Spleen (tissue), 11 donors: Measurements from ENCODE around the gene ALK. TPM values are rescaled to one million over a fixed set of nuclear protein-coding genes. Genes with fewer than 3 reads are reported as not detected.

Experiments used
- DNase-seq: peaks from one replicate; pipeline ENCODE4 v3.0.0-alpha.2; 2020
- H3K27ac ChIP-seq, 8 donors: fragments of 200-600 bp; sonication (generic) in 7 of 8; 1 replicate in 4 of 8; 2 replicates in 4 of 8; pipeline versions ENCODE4 v1.5.0 to v1.8.0; 2016 to 2021; ENCODE audit warnings: inconsistent platforms in 4 of 8, mild to moderate bottlenecking in 4 of 8, moderate library complexity in 1 of 8
- H3K27me3 ChIP-seq, 7 donors: fragments of 200-600 bp; sonication (generic) in 6 of 7; replicated peaks in 1 of 7; 1 replicate in 4 of 7; 2 replicates in 3 of 7; pipeline versions ENCODE4 v1.5.0 to v1.8.0; 2016 to 2021; ENCODE audit warnings: inconsistent platforms in 3 of 7, mild to moderate bottlenecking in 1 of 7
- H3K36me3 ChIP-seq, 6 donors: fragments of 200-600 bp; sonication (generic) in 5 of 6; 1 replicate in 4 of 6; 2 replicates in 2 of 6; pipeline versions ENCODE4 v1.5.0 to v1.8.0; 2016 to 2021; ENCODE audit warnings: inconsistent platforms in 2 of 6
- H3K4me1 ChIP-seq, 6 donors: fragments of 200-600 bp; sonication (generic) in 5 of 6; 1 replicate in 3 of 6; 2 replicates in 3 of 6; pipeline versions ENCODE4 v1.5.0 to v1.8.0; 2016 to 2021; ENCODE audit warnings: inconsistent platforms in 3 of 6
- H3K4me3 ChIP-seq, 8 donors: fragments of 200-600 bp; sonication (generic) in 7 of 8; 1 replicate in 4 of 8; 2 replicates in 4 of 8; pipeline versions ENCODE4 v1.5.0 to v1.8.0; 2016 to 2021; ENCODE audit warnings: inconsistent platforms in 4 of 8, mild to moderate bottlenecking in 4 of 8, moderate library complexity in 2 of 8
- H3K9me3 ChIP-seq, 8 donors: fragments of 200-600 bp; sonication (generic) in 7 of 8; 1 replicate in 4 of 8; 2 replicates in 4 of 8; pipeline versions ENCODE4 v1.5.0 to v1.8.0; 2016 to 2021; ENCODE audit warnings: inconsistent platforms in 4 of 8
- POLR2A ChIP-seq, 3 donors: fragments of 450-650 bp; IDR thresholded peaks; one replicate each; pipeline ENCODE4 v1.5.1; 2017; ENCODE audit warnings: antibody characterized with exemption in 3 of 3, mild to moderate bottlenecking in 1 of 3
- POLR2AphosphoS5 ChIP-seq, 3 donors: sonication (generic); formaldehyde crosslinking; IDR thresholded peaks; one replicate each; pipeline ENCODE4 v1.5.1; 2017; ENCODE audit warnings: antibody characterized with exemption in 3 of 3
- WGBS, 5 donors: extraction: QIAGEN DNeasy Blood & Tissue Kit in 3 of 5; methylation state at CpG; one replicate each; pipeline versions ENCODE4 v1.1.5 to v1.1.7; 2013 to 2018; 5-methylcytosine and 5-hydroxymethylcytosine counted together
- intact Hi-C: fragments of 100-400 bp; cut with DNase I; formaldehyde crosslinking; loops from one replicate; pipeline ENCODE4 v1.15.0; 2023; ENCODE audit warnings: low total_unique reads
- polyA plus RNA-seq, 3 donors: library from polyadenylated mRNA; stranded (reverse); fragments of 200-250 nt; gene quantifications; one replicate each; pipeline ENCODE4 v1.2.1, GENCODE V29; 2013
- total RNA-seq, 7 donors: library from RNA; depleted of rRNA in 3 of 7; stranded (reverse); fragments of >200 nt in 3 of 7; fragmentation: NEBNext Ultra II Directional in 4 of 7; extraction: Animal tissue kit (Norgen Biotek cat#: 25700) in 4 of 7; gene quantifications; one replicate each; pipeline versions ENCODE4 v1.1.0 to v1.2.1, GENCODE V29; 2016 to 2021
- TF ChIP-seq, protein P1 (sequence below), 11 experiments: fragments of 200-600 bp in 7 of 11; fragments of 450-650 bp in 4 of 11; sonication (generic) in 4 of 11; IDR thresholded peaks in 8 of 11; conservative IDR thresholded peaks in 3 of 11; 1 replicate in 7 of 11; 2 replicates in 4 of 11; pipeline versions ENCODE4 v1.4.0 to v1.8.0; 2016 to 2021; ENCODE audit warnings: antibody characterized with exemption in 11 of 11, inconsistent platforms in 4 of 11, mild to moderate bottlenecking in 1 of 11
- donor health status: healthy with polysubstance abuse.
- donor health status: DM: no; HTN: no; CAD: no; lungs with moderate emphysema.
- donor health status: DM: no; HTN: no; CAD: no.
- donor health status: Bipolar disorder and iron deficiency.
- donor health status: healthy.
- donor health status: DM: no; HTN: no; CAD: no.
- donor health status: DM: yes; HTN: yes; CAD: no.

Gene ALK
- total and polyA plus RNA-seq, 10 donors, result 0.03 to 0.28 (median 0.06) TPM; not detected in 7

- WGBS, 5 donors, result 71 to 92% (median 81%) methylated on average over 2 of the region's 2 CpGs
These were observed 358.5 kb downstream of the ALK start for GRCh38 chr2:29562896-29563295.

DNA sequence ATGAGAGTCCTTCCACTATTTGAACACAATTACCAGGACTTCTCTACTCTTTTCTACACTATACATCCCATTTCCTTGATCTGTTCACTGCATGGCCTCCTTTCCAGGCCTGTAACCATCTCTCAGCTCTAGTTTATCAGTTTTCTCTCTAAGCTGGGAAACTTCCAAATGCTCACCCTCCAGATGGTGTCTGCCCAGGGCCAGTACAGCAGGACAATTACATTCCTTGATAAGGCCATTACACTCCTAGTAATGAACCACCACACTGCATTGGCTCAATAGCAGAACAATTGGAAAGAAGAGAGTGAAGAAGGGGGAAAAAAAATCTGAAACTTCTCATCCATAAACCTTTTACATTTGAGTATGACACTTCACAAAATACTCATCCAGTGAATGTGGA is 359.1 kb downstream of the ALK start:
- Histone ChIP-seq H3K4me1 (no peaks in the 10 kb centered on the region), H3K4me3 (no peak overlapping the region), H3K27me3 (no peaks in the 10 kb centered on the region), H3K36me3 (no peaks in the 10 kb centered on the region), H3K9me3 (no peaks in the 10 kb centered on the region), H3K27ac (no peak overlapping the region)
- no peak for DNase-seq
- intact Hi-C loops, result no loop called here
- no peak for TF ChIP-seq POLR2AphosphoS5 (IDR thresholded peaks at IDR 0.05)
- TF ChIP-seq POLR2A (IDR thresholded peaks at IDR 0.05), result no peak
- TF ChIP-seq, protein P1, sequence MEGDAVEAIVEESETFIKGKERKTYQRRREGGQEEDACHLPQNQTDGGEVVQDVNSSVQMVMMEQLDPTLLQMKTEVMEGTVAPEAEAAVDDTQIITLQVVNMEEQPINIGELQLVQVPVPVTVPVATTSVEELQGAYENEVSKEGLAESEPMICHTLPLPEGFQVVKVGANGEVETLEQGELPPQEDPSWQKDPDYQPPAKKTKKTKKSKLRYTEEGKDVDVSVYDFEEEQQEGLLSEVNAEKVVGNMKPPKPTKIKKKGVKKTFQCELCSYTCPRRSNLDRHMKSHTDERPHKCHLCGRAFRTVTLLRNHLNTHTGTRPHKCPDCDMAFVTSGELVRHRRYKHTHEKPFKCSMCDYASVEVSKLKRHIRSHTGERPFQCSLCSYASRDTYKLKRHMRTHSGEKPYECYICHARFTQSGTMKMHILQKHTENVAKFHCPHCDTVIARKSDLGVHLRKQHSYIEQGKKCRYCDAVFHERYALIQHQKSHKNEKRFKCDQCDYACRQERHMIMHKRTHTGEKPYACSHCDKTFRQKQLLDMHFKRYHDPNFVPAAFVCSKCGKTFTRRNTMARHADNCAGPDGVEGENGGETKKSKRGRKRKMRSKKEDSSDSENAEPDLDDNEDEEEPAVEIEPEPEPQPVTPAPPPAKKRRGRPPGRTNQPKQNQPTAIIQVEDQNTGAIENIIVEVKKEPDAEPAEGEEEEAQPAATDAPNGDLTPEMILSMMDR (IDR thresholded peaks at IDR 0.05 in 8 of 11, conservative IDR thresholded peaks at IDR 0.05 in 3 of 11), result no peak

More at GRCh38 chr2:29562896-29563295, 358.5 kb downstream of the ALK start:
- no peaks in the 10 kb centered on the region for H3K27me3 ChIP-seq
- H3K27ac ChIP-seq, result no peak overlapping the region
- no peaks in the 10 kb centered on the region for H3K9me3 ChIP-seq
- intact Hi-C loops, result no loop called here
- no peak overlapping the region for H3K4me3 ChIP-seq
- TF ChIP-seq POLR2A (IDR thresholded peaks at IDR 0.05) (no peak), POLR2AphosphoS5 (IDR thresholded peaks at IDR 0.05) (no peak)
- TF ChIP-seq, protein P1 (IDR thresholded peaks at IDR 0.05 in 8 of 11, conservative IDR thresholded peaks at IDR 0.05 in 3 of 11), result no peak
- no peaks in the 10 kb centered on the region for H3K36me3 ChIP-seq
- H3K4me1 ChIP-seq, result no peaks in the 10 kb centered on the region
- no peak for DNase-seq

- intact Hi-C loops, result no loop called here
- no peak for DNase-seq
- H3K4me3 ChIP-seq, result no peak overlapping the region
- no peaks in the 10 kb centered on the region for H3K36me3 ChIP-seq
- H3K4me1 ChIP-seq, result no peaks in the 10 kb centered on the region
- WGBS, 5 donors, result 89 to 95% (median 91%) methylated on average over 4 of the region's 4 CpGs
- H3K27ac ChIP-seq, result no peak overlapping the region
- H3K27me3 ChIP-seq, result no peaks in the 10 kb centered on the region
- no peaks in the 10 kb centered on the region for H3K9me3 ChIP-seq
- no peak for TF ChIP-seq POLR2A (IDR thresholded peaks at IDR 0.05)
- no peak for TF ChIP-seq POLR2AphosphoS5 (IDR thresholded peaks at IDR 0.05)
- TF ChIP-seq, protein P1 (IDR thresholded peaks at IDR 0.05 in 8 of 11, conservative IDR thresholded peaks at IDR 0.05 in 3 of 11), result no peak
These were observed 359.8 kb downstream of the ALK start for GRCh38 chr2:29561628-29562027.

DNA sequence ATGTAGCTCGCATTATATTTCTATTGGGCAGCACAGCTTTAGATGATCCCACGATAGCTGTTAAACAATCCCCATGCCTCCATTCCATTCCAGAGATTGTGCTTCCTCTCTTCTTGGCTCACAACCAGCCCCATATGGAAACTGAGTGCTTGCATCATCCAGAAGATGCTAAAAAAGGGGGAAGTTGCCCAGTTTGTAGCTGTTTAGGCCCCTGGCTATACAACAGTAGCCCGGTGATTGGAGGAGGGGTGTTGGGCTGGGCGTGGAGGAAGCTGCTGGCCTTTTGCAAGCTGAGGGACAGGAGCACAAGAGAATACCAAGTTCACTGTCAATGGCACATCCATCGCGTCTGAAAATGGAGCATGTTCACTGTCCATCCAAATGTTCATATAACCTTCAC is 360.2 kb downstream of the ALK start:
- Histone ChIP-seq H3K36me3 (no peaks in the 10 kb centered on the region), H3K9me3 (no peaks in the 10 kb centered on the region), H3K27ac (no peak overlapping the region), H3K27me3 (no peaks in the 10 kb centered on the region), H3K4me3 (no peak overlapping the region), H3K4me1 (no peaks in the 10 kb centered on the region)
- TF ChIP-seq, protein P1 (IDR thresholded peaks at IDR 0.05 in 8 of 11, conservative IDR thresholded peaks at IDR 0.05 in 3 of 11), result no peak
- WGBS, 5 donors, result 65 to 94% (median 74%) methylated on average over 6 of the region's 6 CpGs
- no peak for DNase-seq
- intact Hi-C loops, result no loop called here
